GM18873 (cell line): ENCODE results near the gene YWHAE.

Experiments
- ATAC-seq: cut with Tn5 transposase; IDR thresholded peaks from one replicate; pipeline ENCODE4 v1.9.1; 2021; ENCODE audit warnings: mild to moderate bottlenecking, moderate library complexity, moderate number of reproducible peaks; ENCODE audit not compliant: unreplicated experiment, low FRiP score

The YWHAE gene

DNA sequence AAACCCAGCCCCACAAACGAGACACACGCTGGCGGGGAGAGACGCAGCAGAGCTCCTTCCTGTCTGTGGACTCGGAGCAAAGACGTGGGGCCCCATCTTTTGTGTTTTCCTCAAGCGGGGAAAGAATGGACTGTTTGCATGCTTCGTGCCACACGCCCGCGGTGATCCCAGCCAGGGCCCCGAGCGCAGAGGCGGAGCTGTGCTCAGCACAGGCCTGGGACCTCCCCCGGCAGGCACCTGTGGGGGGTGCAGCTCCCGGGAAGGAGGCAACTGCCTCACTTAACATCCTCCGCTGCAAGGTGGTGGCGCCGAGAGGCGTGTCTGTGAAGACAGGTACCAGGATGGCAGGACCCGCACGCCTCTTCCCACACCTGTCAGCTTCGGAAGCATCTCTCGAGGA, 101.4 kb downstream of the YWHAE start:
- ATAC-seq, result no peak
